ENCODE data around the gene GJC2. TPM values are rescaled to one million over a fixed set of nuclear protein-coding genes. Genes with fewer than 3 reads are reported as not detected.

Gene GJC2
- total RNA-seq, 2 donors from 2014 or later = 0.95 to 3.6 TPM

DNA sequence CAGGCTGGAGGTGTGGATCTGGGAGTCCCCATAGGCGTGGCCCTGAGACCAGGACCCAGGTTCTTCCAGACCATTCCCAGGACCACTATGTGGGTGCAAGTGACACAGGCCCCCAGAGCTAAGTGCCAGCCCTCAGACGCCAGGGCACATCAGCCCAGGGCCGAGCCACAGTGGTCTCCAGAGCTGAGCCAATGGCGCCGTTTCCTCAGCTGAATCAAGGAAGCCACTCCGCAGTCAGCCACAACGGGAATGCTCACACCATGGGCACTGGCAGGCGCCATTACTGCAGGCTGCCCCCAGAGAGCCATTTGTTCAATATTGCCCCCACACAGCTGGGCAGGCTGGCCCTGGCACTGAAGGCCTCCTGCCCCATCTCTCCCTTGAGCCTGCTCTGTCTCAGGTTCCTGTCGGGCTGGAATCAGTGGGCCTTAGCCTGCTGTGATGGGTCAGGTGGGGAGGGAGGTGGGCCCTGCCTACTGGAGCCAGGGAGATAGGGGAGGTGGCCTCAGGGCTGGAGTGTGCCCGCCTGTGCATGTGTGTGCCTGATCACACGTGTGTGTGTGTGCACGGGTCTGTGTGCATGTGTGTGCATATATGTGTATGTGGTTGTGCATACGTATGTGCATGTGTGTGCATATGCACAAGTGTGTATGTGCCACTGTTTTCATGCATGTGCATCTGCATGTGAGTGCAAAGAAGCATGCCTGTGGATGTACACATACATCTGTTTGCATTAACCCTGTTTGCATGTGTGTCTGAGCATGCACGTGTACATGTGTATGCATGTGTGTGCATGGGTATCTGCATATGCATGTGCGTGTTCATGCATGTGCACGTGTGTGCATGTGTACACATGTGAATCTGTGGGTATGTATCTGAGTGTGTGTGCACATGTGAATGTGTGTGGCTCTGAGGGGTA, 6.1 kb downstream of the GJC2 start:
- Histone ChIP-seq H3K27me3 (replicated peaks; ENCODE audit: insufficient read depth) (no peaks in the 10 kb centered on the region), H3K4me3 (no peak overlapping the region), H3K27ac (no peak overlapping the region), H3K4me1 (ENCODE audit: control insufficient read depth in 1 of 2, low read depth in 2 of 2) (peaks cover 7 to 10% of the 10 kb centered on the region in 2 donors), H3K36me3 (no peaks in the 10 kb centered on the region), H3K9me3 (no peaks in the 10 kb centered on the region)
- TF ChIP-seq, protein P1, sequence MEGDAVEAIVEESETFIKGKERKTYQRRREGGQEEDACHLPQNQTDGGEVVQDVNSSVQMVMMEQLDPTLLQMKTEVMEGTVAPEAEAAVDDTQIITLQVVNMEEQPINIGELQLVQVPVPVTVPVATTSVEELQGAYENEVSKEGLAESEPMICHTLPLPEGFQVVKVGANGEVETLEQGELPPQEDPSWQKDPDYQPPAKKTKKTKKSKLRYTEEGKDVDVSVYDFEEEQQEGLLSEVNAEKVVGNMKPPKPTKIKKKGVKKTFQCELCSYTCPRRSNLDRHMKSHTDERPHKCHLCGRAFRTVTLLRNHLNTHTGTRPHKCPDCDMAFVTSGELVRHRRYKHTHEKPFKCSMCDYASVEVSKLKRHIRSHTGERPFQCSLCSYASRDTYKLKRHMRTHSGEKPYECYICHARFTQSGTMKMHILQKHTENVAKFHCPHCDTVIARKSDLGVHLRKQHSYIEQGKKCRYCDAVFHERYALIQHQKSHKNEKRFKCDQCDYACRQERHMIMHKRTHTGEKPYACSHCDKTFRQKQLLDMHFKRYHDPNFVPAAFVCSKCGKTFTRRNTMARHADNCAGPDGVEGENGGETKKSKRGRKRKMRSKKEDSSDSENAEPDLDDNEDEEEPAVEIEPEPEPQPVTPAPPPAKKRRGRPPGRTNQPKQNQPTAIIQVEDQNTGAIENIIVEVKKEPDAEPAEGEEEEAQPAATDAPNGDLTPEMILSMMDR (IDR thresholded peaks at IDR 0.05) = no peak
- ATAC-seq (ENCODE audit: insufficient number of reproducible peaks, low FRiP score, low read depth) = no peak
- DNase-seq (ENCODE audit: low spot score) = no peak

DNA sequence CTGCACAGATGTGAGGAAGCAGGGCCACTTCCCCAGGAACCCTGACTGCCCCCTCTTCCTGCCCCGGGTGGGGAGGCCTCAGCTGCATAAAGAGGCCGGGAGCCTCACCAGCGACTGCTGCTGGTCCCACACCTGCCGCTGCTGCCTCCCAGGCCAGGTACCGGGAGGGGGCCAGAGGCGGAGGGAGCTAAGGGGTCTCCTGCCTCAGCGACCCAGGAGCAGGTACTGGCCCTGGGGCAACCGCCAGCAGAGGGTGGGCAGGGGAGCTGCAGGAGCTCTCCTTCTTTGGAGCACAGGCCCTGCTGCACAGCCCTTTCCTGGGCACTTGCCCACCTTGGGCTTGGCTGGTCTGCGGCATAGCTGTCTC, 6.8 kb downstream of the GJC2 start:
- H3K4me1 ChIP-seq (ENCODE audit: control insufficient read depth in 1 of 2, low read depth in 2 of 2) = peaks cover under 1 to 4% of the 10 kb centered on the region in 2 donors
- ATAC-seq (ENCODE audit: insufficient number of reproducible peaks, low FRiP score, low read depth) = no peak

DNA sequence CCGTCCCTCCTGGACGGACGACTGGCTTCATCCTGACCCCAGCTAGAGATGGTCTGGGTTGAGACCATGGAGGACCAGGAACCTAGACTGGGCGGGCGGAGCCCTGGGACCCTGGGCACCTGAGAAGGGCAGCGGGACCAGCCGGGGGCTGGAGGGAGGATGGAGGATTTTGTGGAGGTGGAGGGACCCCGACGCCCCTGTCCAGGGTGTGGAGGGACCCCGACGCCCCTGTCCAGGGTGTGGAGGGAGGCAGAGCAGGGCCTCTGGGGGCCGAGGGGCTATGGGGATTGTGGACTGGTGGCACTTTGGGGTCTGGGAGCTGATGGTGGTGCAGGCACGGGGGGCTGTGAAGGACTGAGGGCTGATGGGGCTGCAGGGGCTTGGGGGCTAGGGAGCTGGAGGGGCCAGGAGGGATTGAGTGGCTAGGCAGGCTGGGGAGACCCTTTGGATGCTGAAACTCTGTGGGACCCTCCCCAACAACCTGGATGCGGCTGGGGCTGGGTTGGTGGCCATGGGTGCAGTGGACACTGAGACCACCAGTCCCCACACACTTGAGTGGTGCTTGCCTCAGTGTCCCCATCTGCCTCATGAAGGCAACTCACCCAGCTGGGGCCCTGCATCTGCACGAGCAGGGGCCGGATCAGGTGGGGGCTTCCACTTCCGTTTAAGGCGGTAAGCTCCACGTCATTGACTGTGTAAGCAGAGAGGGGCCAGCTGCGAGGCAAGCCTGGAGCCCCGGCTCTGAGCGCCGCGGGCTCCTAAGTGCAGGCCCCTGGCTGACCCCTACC, 7.4 kb downstream of the GJC2 start:
- Histone ChIP-seq H3K4me3 (no peak overlapping the region), H3K27ac (no peak overlapping the region), H3K36me3 (no peaks in the 10 kb centered on the region), H3K9me3 (no peaks in the 10 kb centered on the region), H3K4me1 (ENCODE audit: control insufficient read depth in 1 of 2, low read depth in 2 of 2) (no peaks in the 10 kb centered on the region), H3K27me3 (replicated peaks; ENCODE audit: insufficient read depth) (no peaks in the 10 kb centered on the region)
- TF ChIP-seq, protein P1 (IDR thresholded peaks at IDR 0.05) = no peak
- ATAC-seq (ENCODE audit: insufficient number of reproducible peaks, low FRiP score, low read depth) (no peak), DNase-seq (ENCODE audit: low spot score) (no peak)

More for the DNA sequence above, 6.8 kb downstream of the GJC2 start:
- TF ChIP-seq, protein P1 (IDR thresholded peaks at IDR 0.05) = no peak
- no peaks in the 10 kb centered on the region for H3K9me3 ChIP-seq
- H3K4me3 ChIP-seq = no peak overlapping the region
- H3K27ac ChIP-seq = no peak overlapping the region
- no peaks in the 10 kb centered on the region for H3K36me3 ChIP-seq
- no peaks in the 10 kb centered on the region for H3K27me3 ChIP-seq (replicated peaks; ENCODE audit: insufficient read depth)
- DNase-seq (ENCODE audit: low spot score) = no peak

DNA sequence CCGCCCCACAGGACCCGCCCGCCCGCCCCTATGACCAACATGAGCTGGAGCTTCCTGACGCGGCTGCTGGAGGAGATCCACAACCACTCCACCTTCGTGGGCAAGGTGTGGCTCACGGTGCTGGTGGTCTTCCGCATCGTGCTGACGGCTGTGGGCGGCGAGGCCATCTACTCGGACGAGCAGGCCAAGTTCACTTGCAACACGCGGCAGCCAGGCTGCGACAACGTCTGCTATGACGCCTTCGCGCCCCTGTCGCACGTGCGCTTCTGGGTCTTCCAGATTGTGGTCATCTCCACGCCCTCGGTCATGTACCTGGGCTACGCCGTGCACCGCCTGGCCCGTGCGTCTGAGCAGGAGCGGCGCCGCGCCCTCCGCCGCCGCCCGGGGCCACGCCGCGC, 8.0 kb downstream of the GJC2 start:
- no peaks in the 10 kb centered on the region for H3K9me3 ChIP-seq
- no peak for DNase-seq (ENCODE audit: low spot score)
- no peak overlapping the region for H3K27ac ChIP-seq
- H3K36me3 ChIP-seq = no peaks in the 10 kb centered on the region
- TF ChIP-seq, protein P1 (IDR thresholded peaks at IDR 0.05) = no peak
- H3K27me3 ChIP-seq (replicated peaks; ENCODE audit: insufficient read depth) = no peaks in the 10 kb centered on the region
- ATAC-seq (ENCODE audit: insufficient number of reproducible peaks, low FRiP score, low read depth) = no peak
- no peak overlapping the region for H3K4me3 ChIP-seq
- H3K4me1 ChIP-seq (ENCODE audit: control insufficient read depth in 1 of 2, low read depth in 2 of 2) = no peaks in the 10 kb centered on the region

Measured in thoracic aorta (tissue), 2 donors.